NCI-H524 (cell line): ENCODE measurements around the gene UMODL1.
A peak's percentile ranks its signal among the peaks of the same experiment; 100 is the strongest.

ENCODE experiments used
- DNase-seq, 2 experiments: peaks; one replicate each; lab custom pipeline; 2025; lab: John Stamatoyannopoulos, UW

The UMODL1 gene

DNA sequence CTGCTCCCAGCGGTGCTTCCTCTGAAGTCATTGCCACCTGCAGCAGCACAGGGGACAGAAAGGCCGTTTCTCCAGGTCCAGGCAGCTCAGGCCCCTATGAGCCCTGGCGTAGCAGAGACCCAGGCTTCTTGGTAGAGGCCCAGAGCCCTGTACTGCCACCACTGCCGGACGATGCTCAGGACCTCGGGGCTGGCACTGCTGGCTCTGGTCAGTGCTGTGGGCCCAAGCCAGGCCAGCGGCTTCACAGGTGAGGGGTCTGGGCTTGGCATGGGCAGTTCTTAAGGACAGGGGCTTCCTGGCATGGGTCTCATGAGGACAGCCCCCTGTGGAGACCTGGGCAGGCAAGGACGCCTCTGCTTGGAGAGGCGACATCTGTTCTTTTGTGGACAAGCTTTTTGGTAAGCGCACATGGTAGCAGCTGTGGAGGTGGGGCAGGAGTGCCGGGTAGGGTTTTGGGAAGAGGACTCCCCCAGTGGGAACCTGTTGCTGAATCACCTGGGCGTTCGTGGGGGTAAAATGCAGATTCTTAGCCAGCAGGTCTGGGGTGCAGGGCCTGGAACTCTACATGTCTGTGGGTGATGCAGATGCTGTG lies at the start of gene UMODL1:
TSS of gene UMODL1 (plus strand) at position 172 of the 592 bp plus-strand sequence. CDS start at position 172, 0 bp downstream.
- peak; percentile 55 to 84 for DNase-seq

DNA sequence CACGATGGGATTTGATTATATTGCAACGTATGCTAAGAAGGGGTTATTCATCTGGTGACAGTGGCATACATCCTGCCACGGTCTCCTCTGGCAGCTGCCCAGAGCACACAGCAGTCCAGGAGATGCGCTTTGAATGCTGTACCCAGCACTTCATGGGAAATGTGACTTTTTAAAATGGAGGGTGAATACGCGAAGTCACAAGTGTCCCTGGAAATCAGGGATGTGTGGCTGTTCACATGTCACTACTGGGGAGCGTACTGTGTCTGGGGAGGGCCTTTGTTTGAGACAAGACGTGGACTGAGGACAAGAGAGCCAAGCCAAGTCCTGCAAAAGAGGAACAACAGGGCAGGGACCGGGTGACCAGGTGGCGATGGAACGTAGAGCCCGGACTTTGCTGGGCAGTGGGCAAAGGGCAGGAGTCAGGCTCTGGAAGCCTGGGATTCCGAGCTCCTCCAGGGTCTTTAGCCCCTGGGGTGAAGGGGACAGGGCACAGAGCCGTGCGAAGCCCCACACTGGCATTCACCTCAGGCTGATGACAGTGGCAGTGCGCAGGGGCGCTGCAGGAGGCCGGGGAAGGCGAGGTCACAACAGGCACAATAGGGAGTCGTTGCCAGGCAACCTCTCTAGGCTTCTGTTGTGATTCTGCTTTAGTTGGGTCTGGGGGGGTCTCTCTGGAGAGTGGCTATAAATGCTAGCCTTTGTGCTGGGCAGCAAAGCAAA lies 49.6 kb upstream of the UMODL1 start:
- DNase-seq: peak in 1 of 2 experiments; percentile 26

DNA sequence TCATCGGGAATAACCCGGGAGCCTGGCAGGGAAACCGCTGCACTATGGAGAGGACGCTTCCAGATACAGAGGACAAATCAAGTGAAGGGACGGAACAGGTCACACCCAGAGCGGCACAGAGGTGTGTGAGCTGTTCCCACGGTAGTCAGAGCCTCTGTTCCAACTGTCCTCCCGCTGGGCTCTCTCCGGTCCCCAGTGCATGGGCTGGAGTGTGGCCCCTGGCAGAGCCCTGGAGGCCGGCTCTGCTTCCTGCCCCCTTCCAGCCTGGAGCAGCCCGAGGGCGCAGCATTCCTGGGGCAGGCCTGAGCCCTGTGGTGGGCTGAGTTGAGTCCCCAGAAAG lies 49.1 kb upstream of the UMODL1 start:
- DNase-seq: no peak

DNA sequence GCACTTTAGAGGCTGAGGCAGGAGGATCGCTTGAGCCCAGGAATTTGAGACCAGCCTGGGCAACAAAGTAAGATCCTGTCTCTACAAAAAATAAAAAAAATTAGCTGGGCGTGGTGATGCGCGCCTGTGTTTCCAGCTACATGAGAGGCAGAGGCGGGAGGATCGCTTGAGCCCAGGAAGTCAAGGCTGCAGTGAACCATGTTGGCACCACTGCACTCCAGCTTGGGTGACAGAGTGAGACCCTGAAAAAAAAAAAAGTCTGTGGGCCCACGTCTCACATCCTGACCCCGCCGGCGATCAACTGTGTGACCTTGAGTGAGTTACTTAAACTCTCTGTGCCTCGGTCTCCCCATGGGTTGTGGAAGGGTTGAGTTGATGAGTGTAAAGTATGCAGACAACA lies 48.2 kb upstream of the UMODL1 start:
- DNase-seq: no peak

- DNase-seq: no peak
Observed at GRCh38 chr21:42025376-42026081, 45.6 kb upstream of the UMODL1 start.

GRCh38 chr21:42026082-42026435 lies 45.1 kb upstream of the UMODL1 start:
- no peak for DNase-seq

DNA sequence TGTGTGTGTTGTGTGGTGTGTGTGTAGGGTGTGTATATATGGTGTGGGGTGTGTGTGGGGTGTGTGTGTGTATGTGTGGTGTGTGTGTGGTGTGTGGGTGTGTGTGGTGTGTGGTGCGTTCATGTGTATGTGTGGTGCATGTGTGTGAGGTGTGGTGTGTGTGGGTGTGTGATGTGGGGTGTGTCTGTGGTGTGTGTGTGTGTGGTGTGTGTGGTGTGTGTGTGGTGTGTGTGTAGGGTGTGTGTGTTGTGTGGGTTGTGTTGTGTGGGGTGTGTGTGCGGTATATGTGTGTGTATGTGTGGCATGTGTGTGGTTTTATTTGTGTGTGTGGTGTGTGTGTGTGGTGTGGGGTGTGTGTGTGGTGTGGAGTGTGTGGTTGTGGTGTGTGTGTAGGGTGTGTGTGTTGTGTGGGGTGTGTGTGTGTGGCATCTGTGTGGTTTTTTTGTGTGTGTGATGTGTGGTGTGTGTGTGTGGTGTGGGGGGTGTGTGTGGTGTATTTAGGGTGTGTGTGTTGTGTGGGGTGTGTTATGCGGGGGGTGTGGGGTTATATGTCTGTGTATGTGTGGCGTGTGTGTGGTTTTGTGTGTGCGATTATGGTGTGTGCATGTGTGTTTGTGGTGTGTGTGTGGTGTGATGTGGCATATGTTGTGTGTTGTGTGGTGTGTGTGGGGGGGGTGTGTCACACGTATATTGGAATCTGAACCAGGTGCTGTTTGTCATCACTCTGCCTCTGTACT lies 43.9 kb upstream of the UMODL1 start:
- no peak for DNase-seq

- peak; percentile 55 to 58 for DNase-seq
Observed at GRCh38 chr21:42027822-42028765, 43.0 kb upstream of the UMODL1 start.

DNA sequence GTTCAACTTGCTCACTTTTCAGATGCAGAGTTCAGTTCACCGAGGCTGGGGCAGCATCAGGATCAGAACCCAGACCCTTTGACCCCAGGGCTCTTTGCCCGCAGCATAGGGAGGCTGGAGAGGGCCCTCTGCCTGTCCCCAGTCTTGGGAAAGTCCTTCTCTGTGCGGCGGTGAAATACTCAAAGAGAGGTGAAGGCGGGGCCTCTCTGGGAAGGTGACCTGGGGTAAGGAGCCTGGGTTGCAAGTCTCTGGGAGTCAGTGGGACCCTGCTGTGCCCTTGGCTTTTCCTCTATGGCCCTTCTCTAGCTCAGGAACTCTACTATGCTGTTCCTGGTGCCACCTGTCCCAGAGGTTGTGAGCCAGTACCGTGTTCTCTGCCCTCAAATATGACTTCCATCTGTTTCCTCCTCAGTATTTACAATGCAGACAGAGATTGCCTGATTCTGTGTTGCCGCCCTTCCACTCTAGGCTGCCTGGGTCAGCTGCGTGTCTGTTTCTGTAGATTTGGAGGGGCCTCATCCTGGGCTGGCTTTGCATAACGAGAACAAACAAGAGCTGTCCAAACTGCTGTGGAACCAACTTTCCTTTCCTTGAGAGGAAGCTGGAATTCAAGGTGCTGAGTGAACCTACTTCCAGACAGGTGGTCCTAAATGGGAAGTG lies 42.2 kb upstream of the UMODL1 start:
- no peak for DNase-seq

DNA sequence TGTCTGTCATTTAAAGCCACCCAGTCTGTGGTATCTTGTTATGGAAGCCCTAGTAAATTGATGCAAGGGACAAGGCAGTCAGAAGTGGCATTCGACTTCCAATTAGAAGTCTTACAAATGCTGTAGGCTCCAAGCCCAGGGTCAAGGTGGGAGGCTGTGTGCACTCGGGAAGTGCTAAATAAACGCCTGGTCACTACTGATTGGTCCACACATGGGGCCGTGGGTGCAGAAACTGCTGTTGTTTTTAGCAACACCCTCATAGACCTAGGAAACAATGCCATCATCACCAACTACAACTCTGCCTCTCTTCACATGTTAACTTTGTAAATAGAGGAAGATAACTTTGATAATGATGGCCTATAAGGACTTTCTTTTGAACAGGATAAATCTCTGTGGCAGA lies 40.8 kb upstream of the UMODL1 start:
- no peak for DNase-seq

- no peak for DNase-seq
Observed at GRCh38 chr21:42031241-42031640, 39.9 kb upstream of the UMODL1 start.

GRCh38 chr21:42031816-42032215 lies 39.3 kb upstream of the UMODL1 start:
- DNase-seq: no peak

GRCh38 chr21:42032266-42032665 lies 38.9 kb upstream of the UMODL1 start:
- no peak for DNase-seq

- DNase-seq: no peak
Observed at GRCh38 chr21:42032968-42033367, 38.1 kb upstream of the UMODL1 start.

GRCh38 chr21:42036313-42036712 lies 34.8 kb upstream of the UMODL1 start:
- DNase-seq: no peak

- no peak for DNase-seq
Observed at GRCh38 chr21:42037516-42037915, 33.6 kb upstream of the UMODL1 start.

DNA sequence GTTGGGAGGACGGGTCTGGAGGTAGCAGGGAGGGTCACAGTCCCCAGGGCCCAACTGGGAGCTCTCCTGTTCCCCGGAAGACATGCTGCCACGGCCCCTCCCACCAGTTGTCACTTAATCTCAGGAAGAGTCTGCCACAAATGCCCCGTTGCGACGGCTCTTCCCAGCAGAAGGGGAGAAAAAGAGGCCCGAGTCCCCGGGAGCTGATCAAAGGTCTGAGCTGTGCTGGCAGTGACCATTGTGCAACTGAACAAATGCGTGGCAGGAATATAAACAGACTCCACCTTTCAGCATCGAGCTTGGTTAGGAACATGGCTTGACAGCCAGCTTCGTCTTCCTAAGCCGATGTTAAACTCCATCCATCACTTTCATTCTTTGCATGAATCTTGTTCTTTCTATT lies 33.2 kb upstream of the UMODL1 start:
- DNase-seq: no peak

- no peak for DNase-seq
Observed at GRCh38 chr21:42038393-42038792, 32.7 kb upstream of the UMODL1 start.

GRCh38 chr21:42038826-42039425 lies 32.2 kb upstream of the UMODL1 start:
- DNase-seq: peak; percentile 24 to 65

GRCh38 chr21:42039470-42039901 lies 31.6 kb upstream of the UMODL1 start:
- peak in 1 of 2 experiments; percentile 56 for DNase-seq
